Measurements from ENCODE around the gene FILIP1L.

Gene FILIP1L

DNA sequence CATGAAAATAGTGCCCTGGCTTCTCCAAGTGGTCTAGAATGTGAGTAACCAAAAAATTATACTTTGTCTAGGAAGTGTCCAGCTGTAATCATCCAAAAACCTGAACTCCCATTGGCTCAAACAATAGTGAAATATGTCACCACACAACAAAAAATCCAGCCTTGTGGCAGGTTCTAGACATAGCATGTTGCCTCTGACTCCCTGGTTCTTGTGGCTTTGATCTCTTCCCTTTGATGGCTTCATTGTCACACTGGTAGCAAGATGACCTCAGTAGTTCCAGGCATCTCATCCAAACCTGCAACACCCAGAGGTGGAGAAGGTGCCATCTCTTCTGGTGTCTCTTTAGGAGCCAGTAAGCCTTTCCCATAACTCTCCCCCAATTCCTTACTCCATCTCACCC lies 222.0 kb downstream of the FILIP1L start:
- TF ChIP-seq, protein P1, sequence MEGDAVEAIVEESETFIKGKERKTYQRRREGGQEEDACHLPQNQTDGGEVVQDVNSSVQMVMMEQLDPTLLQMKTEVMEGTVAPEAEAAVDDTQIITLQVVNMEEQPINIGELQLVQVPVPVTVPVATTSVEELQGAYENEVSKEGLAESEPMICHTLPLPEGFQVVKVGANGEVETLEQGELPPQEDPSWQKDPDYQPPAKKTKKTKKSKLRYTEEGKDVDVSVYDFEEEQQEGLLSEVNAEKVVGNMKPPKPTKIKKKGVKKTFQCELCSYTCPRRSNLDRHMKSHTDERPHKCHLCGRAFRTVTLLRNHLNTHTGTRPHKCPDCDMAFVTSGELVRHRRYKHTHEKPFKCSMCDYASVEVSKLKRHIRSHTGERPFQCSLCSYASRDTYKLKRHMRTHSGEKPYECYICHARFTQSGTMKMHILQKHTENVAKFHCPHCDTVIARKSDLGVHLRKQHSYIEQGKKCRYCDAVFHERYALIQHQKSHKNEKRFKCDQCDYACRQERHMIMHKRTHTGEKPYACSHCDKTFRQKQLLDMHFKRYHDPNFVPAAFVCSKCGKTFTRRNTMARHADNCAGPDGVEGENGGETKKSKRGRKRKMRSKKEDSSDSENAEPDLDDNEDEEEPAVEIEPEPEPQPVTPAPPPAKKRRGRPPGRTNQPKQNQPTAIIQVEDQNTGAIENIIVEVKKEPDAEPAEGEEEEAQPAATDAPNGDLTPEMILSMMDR (IDR thresholded peaks at IDR 0.05), result no peak

DNA sequence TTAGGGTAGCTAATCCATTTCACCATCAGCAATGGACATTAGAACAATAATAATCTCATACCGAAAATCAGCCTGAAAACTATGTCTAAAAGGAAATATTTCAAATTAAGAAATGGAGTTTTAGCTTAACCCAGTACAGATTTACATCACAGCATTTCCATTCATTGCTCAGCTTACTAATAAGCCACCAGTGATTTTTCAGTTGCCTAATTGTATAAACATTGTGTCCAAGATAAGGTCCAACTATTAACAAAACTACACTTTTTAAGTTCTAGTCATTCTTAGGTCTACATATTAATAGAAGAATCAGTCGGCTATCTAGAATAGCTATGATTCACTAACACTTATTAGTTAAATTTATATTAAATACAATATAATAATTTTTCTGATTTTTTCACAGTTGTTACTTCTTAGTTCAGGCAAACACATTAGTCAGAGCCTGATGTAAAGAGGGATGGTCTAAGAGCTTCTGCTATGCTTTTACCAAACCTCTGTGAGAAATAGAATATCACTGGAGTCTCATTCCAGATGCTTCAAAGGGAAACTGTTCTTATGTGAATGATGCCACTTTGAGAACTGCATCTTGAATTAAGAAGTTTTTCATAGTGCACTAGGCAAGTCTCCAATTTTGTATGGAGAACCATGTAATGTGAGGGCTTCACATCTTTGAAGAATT lies 222.6 kb downstream of the FILIP1L start:
- TF ChIP-seq, protein P1 (IDR thresholded peaks at IDR 0.05), result no peak

DNA sequence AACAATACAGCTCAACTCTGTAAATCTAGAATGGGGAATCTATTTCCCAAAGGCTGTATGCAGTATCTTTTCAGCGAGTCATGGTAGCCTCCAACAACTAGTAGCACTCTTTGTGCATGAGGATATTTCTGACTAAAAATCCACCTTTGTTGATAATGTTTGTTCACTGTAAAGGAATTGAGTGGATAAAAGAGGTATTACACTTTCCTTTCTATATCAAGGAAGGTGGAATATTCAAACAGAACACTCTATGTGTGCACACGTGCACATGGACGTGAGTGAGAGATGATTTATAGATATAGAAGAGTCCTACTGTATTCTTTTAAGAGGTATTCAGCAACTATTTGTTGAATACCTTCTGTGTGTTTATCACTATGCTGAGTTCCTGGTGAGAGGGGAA lies 228.4 kb downstream of the FILIP1L start:
- TF ChIP-seq, protein P1 (IDR thresholded peaks at IDR 0.05), result no peak

DNA sequence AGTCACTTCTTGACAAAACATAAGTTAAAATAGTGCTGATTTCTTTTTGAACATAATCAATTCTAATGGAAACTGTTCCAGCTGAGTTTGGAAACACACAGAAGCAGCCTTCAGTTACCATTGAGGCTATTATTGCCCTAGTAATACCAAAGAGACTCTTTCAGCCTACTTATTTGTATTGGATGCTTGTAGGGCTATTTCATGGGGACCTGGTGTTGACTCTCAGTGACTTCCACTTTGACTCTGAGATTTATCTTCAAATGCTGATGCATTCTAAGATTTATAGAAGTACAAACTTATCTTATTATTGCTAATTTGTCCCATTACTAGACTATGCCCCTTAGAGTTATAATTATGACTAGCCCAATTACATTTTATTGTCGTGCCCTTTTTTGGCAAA lies 229.2 kb downstream of the FILIP1L start:
- TF ChIP-seq, protein P1 (IDR thresholded peaks at IDR 0.05), result no peak

DNA sequence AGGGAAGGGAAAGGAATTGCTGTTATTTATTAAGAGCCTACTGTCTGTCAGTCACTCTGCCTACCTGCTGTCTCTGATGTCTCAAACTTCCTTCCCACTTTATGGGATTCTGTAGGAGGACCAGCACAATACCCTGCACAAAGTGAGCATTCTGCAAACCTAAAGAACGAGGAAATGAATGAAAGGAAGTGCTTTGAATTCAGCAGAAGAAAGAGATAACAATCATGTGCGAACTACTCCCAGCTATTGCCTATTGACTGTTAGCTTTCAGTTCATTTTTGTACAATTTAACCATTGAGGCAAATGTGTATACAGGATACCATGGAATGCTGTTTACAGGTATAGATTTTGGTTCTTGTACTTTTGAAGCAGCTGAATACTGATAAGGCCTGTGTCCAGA lies 229.8 kb downstream of the FILIP1L start:
- TF ChIP-seq, protein P1 (IDR thresholded peaks at IDR 0.05), result no peak

DNA sequence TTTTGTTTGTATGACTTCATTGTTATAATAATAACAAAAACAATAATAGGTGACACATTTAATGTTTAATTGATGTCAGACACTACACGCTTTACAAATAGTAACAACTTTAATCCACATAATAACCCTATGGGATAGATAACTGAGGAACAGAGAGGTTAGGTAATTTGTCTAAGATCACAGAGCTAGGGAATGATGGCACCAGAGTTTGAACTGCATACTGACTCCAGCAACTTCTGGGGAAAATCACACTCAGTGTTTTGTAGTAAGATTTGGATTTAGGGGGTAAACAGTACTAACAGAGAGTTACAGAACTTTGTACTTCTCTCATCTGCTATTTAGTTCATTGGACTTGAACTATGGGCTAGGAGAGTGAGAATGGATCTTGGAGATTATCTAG lies 230.6 kb downstream of the FILIP1L start:
- TF ChIP-seq, protein P1 (IDR thresholded peaks at IDR 0.05), result no peak

DNA sequence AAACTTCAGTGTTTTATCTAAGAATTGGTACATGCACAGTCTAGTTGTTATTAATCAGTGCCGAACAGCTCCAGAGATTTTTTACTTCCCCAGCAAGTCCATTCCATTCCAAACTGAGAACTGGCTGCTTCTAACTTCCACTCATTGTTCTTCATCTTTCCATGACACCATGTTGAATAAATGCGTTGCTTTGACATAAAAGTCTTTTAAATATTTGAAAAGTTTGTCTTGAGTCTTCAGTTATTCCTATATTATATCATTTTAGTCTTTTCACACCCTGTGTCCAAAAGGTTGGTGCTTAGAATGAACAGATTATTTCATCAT lies 231.2 kb downstream of the FILIP1L start:
- TF ChIP-seq, protein P1 (IDR thresholded peaks at IDR 0.05), result no peak
